ENCODE measurements around the gene FHIT. TPM values are rescaled to one million over a fixed set of nuclear protein-coding genes. Genes with fewer than 3 reads are reported as not detected.

FHIT gene
- total RNA-seq, 1 donor, result 2.2 TPM

- DNase-seq (ENCODE audit: low read depth), result no peak
- H3K4me3 ChIP-seq (ENCODE audit: low read depth, low read length), result no peak overlapping the region
- TF ChIP-seq, protein P1, sequence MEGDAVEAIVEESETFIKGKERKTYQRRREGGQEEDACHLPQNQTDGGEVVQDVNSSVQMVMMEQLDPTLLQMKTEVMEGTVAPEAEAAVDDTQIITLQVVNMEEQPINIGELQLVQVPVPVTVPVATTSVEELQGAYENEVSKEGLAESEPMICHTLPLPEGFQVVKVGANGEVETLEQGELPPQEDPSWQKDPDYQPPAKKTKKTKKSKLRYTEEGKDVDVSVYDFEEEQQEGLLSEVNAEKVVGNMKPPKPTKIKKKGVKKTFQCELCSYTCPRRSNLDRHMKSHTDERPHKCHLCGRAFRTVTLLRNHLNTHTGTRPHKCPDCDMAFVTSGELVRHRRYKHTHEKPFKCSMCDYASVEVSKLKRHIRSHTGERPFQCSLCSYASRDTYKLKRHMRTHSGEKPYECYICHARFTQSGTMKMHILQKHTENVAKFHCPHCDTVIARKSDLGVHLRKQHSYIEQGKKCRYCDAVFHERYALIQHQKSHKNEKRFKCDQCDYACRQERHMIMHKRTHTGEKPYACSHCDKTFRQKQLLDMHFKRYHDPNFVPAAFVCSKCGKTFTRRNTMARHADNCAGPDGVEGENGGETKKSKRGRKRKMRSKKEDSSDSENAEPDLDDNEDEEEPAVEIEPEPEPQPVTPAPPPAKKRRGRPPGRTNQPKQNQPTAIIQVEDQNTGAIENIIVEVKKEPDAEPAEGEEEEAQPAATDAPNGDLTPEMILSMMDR (IDR thresholded peaks at IDR 0.05; ENCODE audit: insufficient read depth, low read depth, low read length), result no peak
These were observed 507.6 kb downstream of the FHIT start for GRCh38 chr3:60743631-60744164.

DNA sequence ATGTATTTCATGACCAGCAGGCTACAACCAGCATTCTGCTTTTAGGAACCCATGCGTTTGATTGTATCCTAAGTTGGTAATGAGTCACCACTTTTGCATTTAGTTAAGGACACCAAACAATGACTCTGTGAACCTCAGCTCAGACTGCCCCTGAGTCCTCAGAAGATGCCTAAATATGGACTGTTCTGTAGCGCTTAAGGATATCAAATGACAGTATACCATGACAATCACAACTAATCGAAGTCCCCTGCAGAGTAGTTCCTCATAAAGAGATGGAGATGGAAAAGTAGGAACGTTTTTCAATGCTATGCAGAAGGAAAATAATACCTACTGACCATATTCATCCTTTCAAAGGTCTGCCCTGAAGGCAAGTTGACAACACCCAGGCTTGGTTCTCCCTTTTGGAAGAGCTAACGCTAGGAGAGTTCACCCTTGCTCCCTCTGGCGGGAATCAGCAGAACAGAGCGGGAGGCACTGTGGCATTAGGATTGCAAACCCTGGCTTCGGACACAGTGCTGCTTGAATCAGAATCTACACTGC, 508.6 kb downstream of the FHIT start:
- no peak for DNase-seq (ENCODE audit: low read depth)
- TF ChIP-seq, protein P1 (IDR thresholded peaks at IDR 0.05; ENCODE audit: insufficient read depth, low read depth, low read length), result no peak
- H3K4me3 ChIP-seq (ENCODE audit: low read depth, low read length), result no peak overlapping the region

DNA sequence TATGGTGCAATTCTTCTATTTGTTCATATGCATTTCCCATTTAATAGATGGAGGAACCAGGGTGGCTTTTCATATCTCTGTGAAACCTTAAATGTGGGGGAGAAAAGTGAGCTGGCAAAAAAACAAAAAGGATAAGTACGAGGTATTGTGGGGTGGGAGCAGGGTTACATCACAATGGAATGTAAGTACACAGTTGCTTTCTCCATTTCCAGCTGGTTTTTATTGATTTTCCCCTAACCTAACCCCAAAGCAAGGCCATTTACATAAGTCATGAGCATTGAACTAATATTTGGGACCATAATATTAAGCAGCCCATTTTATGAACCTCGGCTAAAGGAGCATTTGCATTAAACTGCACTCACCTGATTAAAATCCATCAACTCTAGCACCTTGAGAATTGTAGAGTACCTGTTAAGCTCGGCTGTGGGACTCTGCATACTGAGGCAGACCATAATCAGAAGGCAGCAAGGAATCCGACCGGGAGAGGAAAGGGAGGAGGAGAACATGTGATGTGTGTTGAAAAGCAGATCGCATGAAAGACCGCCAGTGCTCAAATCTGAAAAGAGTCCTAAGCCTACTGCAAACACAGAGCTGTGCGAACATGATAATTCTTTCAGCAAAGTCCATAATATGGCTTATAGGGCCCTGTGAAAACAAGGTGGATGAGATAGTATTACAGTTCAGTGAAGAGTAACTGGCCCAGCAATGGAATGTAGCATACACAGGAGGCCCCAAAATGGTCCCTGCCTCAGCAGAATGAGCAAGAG, 513.4 kb downstream of the FHIT start:
- no peak for DNase-seq (ENCODE audit: low read depth)
- no peak overlapping the region for H3K4me3 ChIP-seq (ENCODE audit: low read depth, low read length)
- TF ChIP-seq, protein P1 (IDR thresholded peaks at IDR 0.05; ENCODE audit: insufficient read depth, low read depth, low read length), result no peak

- no peak for DNase-seq (ENCODE audit: low read depth)
- TF ChIP-seq, protein P1 (IDR thresholded peaks at IDR 0.05; ENCODE audit: insufficient read depth, low read depth, low read length), result no peak
These were observed 520.9 kb downstream of the FHIT start for GRCh38 chr3:60730371-60730770.

DNA sequence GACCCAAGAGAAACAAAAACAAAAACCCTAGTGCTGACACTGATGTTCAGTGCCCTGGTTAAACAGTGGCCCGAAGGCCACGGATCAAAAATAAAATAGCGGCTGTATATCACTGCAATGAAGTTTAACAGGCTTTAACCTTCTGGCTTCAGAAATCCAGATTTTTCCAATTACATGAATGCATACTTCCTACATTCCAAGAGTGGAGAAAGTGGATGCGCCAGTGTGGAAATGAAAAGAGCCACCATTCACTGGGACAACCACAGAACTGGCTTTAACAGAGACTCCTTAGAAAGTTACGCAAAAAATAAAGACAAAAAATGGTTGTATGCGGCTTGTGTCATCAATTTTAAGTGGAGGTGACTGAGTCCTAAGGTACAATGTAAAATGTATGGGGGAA, 522.2 kb downstream of the FHIT start:
- no peak for DNase-seq (ENCODE audit: low read depth)
- H3K4me3 ChIP-seq (ENCODE audit: low read depth, low read length), result no peak overlapping the region
- TF ChIP-seq, protein P1 (IDR thresholded peaks at IDR 0.05; ENCODE audit: insufficient read depth, low read depth, low read length), result no peak

More at GRCh38 chr3:60730371-60730770, 520.9 kb downstream of the FHIT start:
- no peak overlapping the region for H3K4me3 ChIP-seq (ENCODE audit: low read depth, low read length)

GRCh38 chr3:60728006-60728405, 523.2 kb downstream of the FHIT start:
- no peak overlapping the region for H3K4me3 ChIP-seq (ENCODE audit: low read depth, low read length)
- no peak for DNase-seq (ENCODE audit: low read depth)
- TF ChIP-seq, protein P1 (IDR thresholded peaks at IDR 0.05; ENCODE audit: insufficient read depth, low read depth, low read length), result no peak

Data from fibroblast of villous mesenchyme (primary cell).